Ascending aorta (tissue), 2 donors: Measurements from ENCODE around the gene MEGF8. TPM values are rescaled to one million over a fixed set of nuclear protein-coding genes. Genes with fewer than 3 reads are reported as not detected.
A peak's percentile ranks its signal among the peaks of the same experiment; 100 is the strongest.

ENCODE experiments used
- DNase-seq, 2 donors: peaks; one replicate each; pipeline ENCODE4 v3.0.0-alpha.2; 2019; ENCODE audit warnings: low spot score in 2 of 2
- H3K27ac ChIP-seq, 2 donors: fragments of 200-600 bp; sonication (generic); one replicate each; pipeline ENCODE4 v1.5.1; 2016 to 2017; ENCODE audit warnings: mild to moderate bottlenecking in 1 of 2
- H3K27me3 ChIP-seq: fragments of 200-600 bp; sonication (generic); one replicate; pipeline ENCODE4 v1.5.1; 2017
- H3K36me3 ChIP-seq, 2 donors: fragments of 200-600 bp; sonication (generic); one replicate each; pipeline ENCODE4 v1.5.1; 2016
- H3K4me1 ChIP-seq, 2 donors: fragments of 200-600 bp; sonication (generic); one replicate each; pipeline ENCODE4 v1.5.1; 2016 to 2017; ENCODE audit warnings: mild to moderate bottlenecking in 1 of 2
- H3K4me3 ChIP-seq, 2 donors: fragments of 200-600 bp; sonication (generic); one replicate each; pipeline ENCODE4 v1.5.1; 2016 to 2017; ENCODE audit warnings: mild to moderate bottlenecking in 1 of 2
- H3K9me3 ChIP-seq, 2 donors: fragments of 200-600 bp; sonication (generic); one replicate each; pipeline ENCODE4 v1.5.1; 2016
- CTCF ChIP-seq, 3 experiments: fragments of 200-600 bp in 2 of 3; fragments of 450-650 bp in 1 of 3; sonication (generic) in 2 of 3; IDR thresholded peaks; one replicate each; pipeline ENCODE4 v1.5.1; 2016 to 2019; ENCODE audit warnings: antibody characterized with exemption in 3 of 3, mild to moderate bottlenecking in 1 of 3, moderate library complexity in 1 of 3
- intact Hi-C: fragments of 100-400 bp; cut with DNase I; formaldehyde crosslinking; loops from one replicate; pipeline ENCODE4 v1.15.1; 2023
- total RNA-seq: library from RNA; depleted of rRNA; stranded (reverse); fragments of >200 nt; gene quantifications from one replicate; pipeline ENCODE4 v1.1.0, GENCODE V29; 2016

MEGF8 gene
- total RNA-seq, 1 donor from 2014 or later = 61.8 TPM

- DNase-seq = no peak
- Histone ChIP-seq H3K27me3 (peaks cover 11% of the 10 kb centered on the region), H3K36me3 (no peaks in the 10 kb centered on the region), H3K9me3 (no peaks in the 10 kb centered on the region), H3K27ac (peak overlapping the region; percentile 38 to 48), H3K4me1 (peaks cover 5 to 29% of the 10 kb centered on the region in 2 donors), H3K4me3 (peak overlapping the region; percentile 66 to 85)
- intact Hi-C loops = loop anchor here (1.0 to 5.0 kb wide), 4 partner anchors 71 to 369 kb away; partner anchors contain the start of genes GSK3A, POU2F2 and RABAC1
- peak in 1 of 3 experiments; percentile 13 for TF ChIP-seq CTCF (IDR thresholded peaks at IDR 0.05)
Observed at GRCh38 chr19:42325896-42326771, 699 bp downstream of the MEGF8 start.

DNA sequence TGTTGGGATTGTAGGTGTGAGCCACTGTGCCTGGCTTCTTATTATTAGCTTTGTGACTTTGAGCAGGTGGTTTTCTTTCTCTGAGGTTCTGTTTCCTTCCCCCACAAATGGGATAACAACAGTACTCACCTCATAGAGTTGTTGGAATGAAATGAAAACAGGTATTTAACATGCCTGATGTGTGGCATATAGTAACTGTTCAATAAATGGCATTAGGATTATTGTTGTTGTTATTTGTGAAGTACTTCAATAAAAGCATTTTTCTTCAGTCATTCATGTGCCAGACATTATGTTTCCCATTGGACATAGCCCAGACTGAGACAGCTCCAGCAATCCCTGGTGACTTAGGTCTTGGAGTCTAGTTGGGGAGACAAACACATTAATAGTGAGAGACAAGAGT, 1.5 kb downstream of the MEGF8 start:
- peaks cover 5 to 29% of the 10 kb centered on the region in 2 donors for H3K4me1 ChIP-seq
- no peaks in the 10 kb centered on the region for H3K9me3 ChIP-seq
- peak overlapping the region; percentile 66 to 85 for H3K4me3 ChIP-seq
- intact Hi-C loops = loop anchor here (5.0 kb wide), 1 partner anchor 370 kb away; the partner anchor contains the start of gene RABAC1
- no peak for TF ChIP-seq CTCF (IDR thresholded peaks at IDR 0.05)
- peaks cover 11% of the 10 kb centered on the region for H3K27me3 ChIP-seq
- no peaks in the 10 kb centered on the region for H3K36me3 ChIP-seq
- H3K27ac ChIP-seq = no peak overlapping the region
- DNase-seq = no peak

DNA sequence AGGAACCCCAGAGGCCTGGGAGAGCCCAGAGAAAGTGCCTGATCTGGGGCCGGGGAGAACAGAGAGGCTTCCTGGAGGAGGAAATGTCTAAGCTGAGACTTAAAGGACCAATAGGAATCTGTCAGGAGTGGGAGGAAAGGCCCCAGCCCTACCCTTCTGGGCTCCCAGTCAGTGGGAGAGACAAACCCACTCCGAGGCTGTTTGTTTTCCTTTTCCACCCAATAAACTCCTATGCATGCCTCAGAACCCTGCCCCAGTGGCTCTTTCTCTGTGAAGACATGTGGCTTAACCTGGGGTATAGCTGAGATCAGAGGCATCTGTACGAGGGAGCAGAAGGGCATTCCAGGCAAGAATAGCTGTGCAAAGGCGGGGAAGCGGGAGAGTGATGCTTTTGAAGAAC, 1.9 kb downstream of the MEGF8 start:
- H3K9me3 ChIP-seq = no peaks in the 10 kb centered on the region
- no peaks in the 10 kb centered on the region for H3K36me3 ChIP-seq
- H3K4me3 ChIP-seq = peak overlapping the region in 1 of 2 donors; percentile 66
- intact Hi-C loops = loop anchor here (5.0 kb wide), 1 partner anchor 370 kb away; the partner anchor contains the start of gene RABAC1
- DNase-seq = no peak
- peaks cover 5 to 29% of the 10 kb centered on the region in 2 donors for H3K4me1 ChIP-seq
- H3K27me3 ChIP-seq = peaks cover 11% of the 10 kb centered on the region
- H3K27ac ChIP-seq = no peak overlapping the region
- TF ChIP-seq CTCF (IDR thresholded peaks at IDR 0.05) = no peak

DNA sequence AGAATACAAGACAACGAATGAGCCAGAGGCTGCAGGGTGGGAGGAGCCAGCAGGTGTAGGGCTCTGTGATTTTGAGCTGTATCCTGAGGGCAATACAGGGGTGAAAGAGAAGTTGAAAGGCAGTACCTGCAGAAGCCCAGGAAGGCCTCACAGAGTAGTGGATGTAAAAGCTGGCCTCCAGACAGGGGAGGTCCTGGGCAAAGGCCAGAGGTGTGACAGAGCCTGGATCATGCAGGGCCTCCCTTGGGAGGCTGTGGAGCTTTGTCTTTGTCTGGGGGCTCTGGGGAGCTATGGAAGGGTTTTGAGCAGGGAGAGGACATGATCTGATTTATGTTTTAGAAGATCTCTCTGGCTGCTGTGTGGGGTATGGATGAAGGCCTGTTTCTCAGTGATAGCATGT, 2.7 kb downstream of the MEGF8 start:
- H3K9me3 ChIP-seq = no peaks in the 10 kb centered on the region
- no peak overlapping the region for H3K4me3 ChIP-seq
- intact Hi-C loops = loop anchor here (5.0 kb wide), 1 partner anchor 371 kb away; the partner anchor contains the start of gene RABAC1
- no peak for TF ChIP-seq CTCF (IDR thresholded peaks at IDR 0.05)
- H3K36me3 ChIP-seq = no peaks in the 10 kb centered on the region
- no peak for DNase-seq
- H3K27me3 ChIP-seq = peaks cover 11% of the 10 kb centered on the region
- no peak overlapping the region for H3K27ac ChIP-seq
- H3K4me1 ChIP-seq = peaks cover 5 to 29% of the 10 kb centered on the region in 2 donors

DNA sequence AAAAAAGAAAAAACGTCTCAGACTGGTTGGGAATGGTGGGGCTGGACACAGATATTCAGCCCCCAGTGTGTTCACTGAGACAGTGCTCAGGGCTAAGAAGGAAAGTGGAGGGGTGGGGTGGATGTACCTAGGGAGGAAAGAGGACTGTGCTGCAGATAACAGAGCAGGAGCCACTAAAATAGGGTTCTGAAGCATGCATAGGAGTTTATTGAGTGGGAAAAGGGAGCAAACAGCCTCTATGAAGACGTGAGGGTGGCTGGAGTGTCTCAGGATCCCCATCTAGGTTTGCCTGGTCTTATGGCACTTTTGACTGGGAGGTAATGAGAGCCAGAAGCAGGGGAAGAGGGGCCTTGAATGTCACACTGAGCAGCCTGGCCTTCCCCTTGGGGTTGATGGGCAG, 3.4 kb downstream of the MEGF8 start:
- Histone ChIP-seq H3K36me3 (peaks cover 0 to 2% of the 10 kb centered on the region in 2 donors), H3K27ac (no peak overlapping the region), H3K9me3 (no peaks in the 10 kb centered on the region), H3K27me3 (peaks cover 8% of the 10 kb centered on the region), H3K4me1 (peaks cover 3 to 29% of the 10 kb centered on the region in 2 donors), H3K4me3 (no peak overlapping the region)
- no peak for TF ChIP-seq CTCF (IDR thresholded peaks at IDR 0.05)
- intact Hi-C loops = loop anchor here (5.0 kb wide), 1 partner anchor 372 kb away; the partner anchor contains the start of gene RABAC1
- DNase-seq = no peak
